Endodermal cell (in vitro differentiated cells): Measurements from ENCODE around the gene CNOT1. TPM values are rescaled to one million over a fixed set of nuclear protein-coding genes. Genes with fewer than 3 reads are reported as not detected.
A peak's percentile ranks its signal among the peaks of the same experiment; 100 is the strongest.

ENCODE experiments used
- DNase-seq: peaks from one replicate; pipeline ENCODE4 v3.0.0-alpha.2; 2017
- H3K27ac ChIP-seq: 2 replicates; pipeline ENCODE4 v1.5.1; 2013; ENCODE audit warnings: mild to moderate bottlenecking, low read depth, low read length, moderate library complexity
- H3K27me3 ChIP-seq: 2 replicates; pipeline ENCODE4 v1.6.1; 2013; ENCODE audit warnings: mild to moderate bottlenecking, low read length, moderate library complexity; ENCODE audit not compliant: insufficient read depth, control insufficient read depth, poor library complexity, severe bottlenecking
- H3K36me3 ChIP-seq: 2 replicates; pipeline ENCODE4 v1.7.0; 2013; ENCODE audit warnings: mild to moderate bottlenecking, low read length, moderate library complexity; ENCODE audit not compliant: control insufficient read depth, insufficient read depth
- H3K4me1 ChIP-seq: one replicate; pipeline ENCODE4 v1.7.0; 2013; ENCODE audit warnings: low read length; ENCODE audit not compliant: control insufficient read depth, insufficient read depth
- H3K4me3 ChIP-seq: 2 replicates; pipeline ENCODE4 v1.5.1; 2013; ENCODE audit warnings: mild to moderate bottlenecking, low read length, moderate library complexity
- H3K9ac ChIP-seq: 2 replicates; pipeline ENCODE4 v1.6.1; 2013; ENCODE audit warnings: mild to moderate bottlenecking, low read length, moderate library complexity; ENCODE audit not compliant: poor library complexity, severe bottlenecking; ENCODE audit errors: extremely low read depth
- H3K9me3 ChIP-seq: 2 replicates; pipeline ENCODE4 v1.6.1; 2013; ENCODE audit warnings: mild to moderate bottlenecking, low read length, moderate library complexity; ENCODE audit not compliant: control insufficient read depth
- H3K27ac Mint-ChIP-seq: 2 replicates; pipeline ENCODE4 v1.8.0; 2020; ENCODE audit warnings: mixed read lengths
- H3K27me3 Mint-ChIP-seq: 2 replicates; pipeline ENCODE4 v1.8.0; 2021; ENCODE audit warnings: mild to moderate bottlenecking, mixed read lengths; ENCODE audit not compliant: insufficient read depth
- H3K36me3 Mint-ChIP-seq: 2 replicates; pipeline ENCODE4 v1.8.0; 2020; ENCODE audit warnings: low read depth, mixed read lengths
- H3K4me1 Mint-ChIP-seq: 2 replicates; pipeline ENCODE4 v1.8.0; 2020; ENCODE audit warnings: mixed read lengths
- H3K4me3 Mint-ChIP-seq: 2 replicates; pipeline ENCODE4 v1.8.0; 2020; ENCODE audit warnings: mild to moderate bottlenecking, moderate library complexity, mixed read lengths
- H3K9me3 Mint-ChIP-seq: 2 replicates; pipeline ENCODE4 v1.8.0; 2020; ENCODE audit warnings: mild to moderate bottlenecking, mixed read lengths
- WGBS, 2 experiments: methylation state at CpG; one replicate each; pipeline versions ENCODE4 v1.1.5 to v1.1.7; 2013; ENCODE audit warnings: missing lambda C conversion rate in 2 of 2, mixed read lengths in 1 of 2; ENCODE audit not compliant: insufficient coverage in 1 of 2, insufficient read length in 1 of 2; 5-methylcytosine and 5-hydroxymethylcytosine counted together
- total RNA-seq, 2 donors: library from RNA; stranded (reverse); fragmentation: NEBNext Ultra II Directional in 1 of 2; extraction: Animal tissue kit (Norgen Biotek cat#: 25700) in 1 of 2; gene quantifications; 2 replicates in 1 of 2; 3 replicates in 1 of 2; pipeline ENCODE4 v1.2.1, GENCODE V29; 2021
- TF ChIP-seq, protein P1 (sequence below): fragments of 200-600 bp; sonication (generic); conservative IDR thresholded peaks from 2 replicates; pipeline ENCODE4 v1.5.0; 2021; ENCODE audit warnings: antibody characterized with exemption, mild to moderate bottlenecking

Gene CNOT1
- total RNA-seq, 2 donors from 2014 or later, result 253 to 263 TPM

DNA sequence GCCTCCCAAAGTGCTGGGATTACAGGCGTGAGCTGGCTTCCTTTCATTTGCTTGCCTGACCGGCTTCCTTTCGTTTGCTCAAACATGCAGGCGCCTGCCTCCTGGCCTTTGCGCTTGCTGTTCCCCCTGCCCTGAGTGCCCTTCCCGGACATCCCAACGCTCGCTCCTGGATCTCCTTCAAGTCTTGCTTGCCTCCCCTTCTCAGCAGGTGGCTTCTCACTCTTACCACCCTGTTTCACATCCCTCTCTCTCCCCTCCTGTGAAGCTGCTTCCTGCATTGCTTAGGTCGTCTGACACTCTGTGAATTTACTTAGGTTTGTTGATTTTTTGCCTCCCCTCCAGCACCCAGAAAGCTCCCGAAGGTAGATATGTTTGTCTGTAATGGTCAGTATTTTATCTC, 155.3 kb downstream of the CNOT1 start:
- H3K9ac ChIP-seq, result no peak overlapping the region
- TF ChIP-seq, protein P1, sequence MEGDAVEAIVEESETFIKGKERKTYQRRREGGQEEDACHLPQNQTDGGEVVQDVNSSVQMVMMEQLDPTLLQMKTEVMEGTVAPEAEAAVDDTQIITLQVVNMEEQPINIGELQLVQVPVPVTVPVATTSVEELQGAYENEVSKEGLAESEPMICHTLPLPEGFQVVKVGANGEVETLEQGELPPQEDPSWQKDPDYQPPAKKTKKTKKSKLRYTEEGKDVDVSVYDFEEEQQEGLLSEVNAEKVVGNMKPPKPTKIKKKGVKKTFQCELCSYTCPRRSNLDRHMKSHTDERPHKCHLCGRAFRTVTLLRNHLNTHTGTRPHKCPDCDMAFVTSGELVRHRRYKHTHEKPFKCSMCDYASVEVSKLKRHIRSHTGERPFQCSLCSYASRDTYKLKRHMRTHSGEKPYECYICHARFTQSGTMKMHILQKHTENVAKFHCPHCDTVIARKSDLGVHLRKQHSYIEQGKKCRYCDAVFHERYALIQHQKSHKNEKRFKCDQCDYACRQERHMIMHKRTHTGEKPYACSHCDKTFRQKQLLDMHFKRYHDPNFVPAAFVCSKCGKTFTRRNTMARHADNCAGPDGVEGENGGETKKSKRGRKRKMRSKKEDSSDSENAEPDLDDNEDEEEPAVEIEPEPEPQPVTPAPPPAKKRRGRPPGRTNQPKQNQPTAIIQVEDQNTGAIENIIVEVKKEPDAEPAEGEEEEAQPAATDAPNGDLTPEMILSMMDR, result no peak
- DNase-seq, result peak; percentile 82
- Mint-ChIP-seq H3K27me3 (no peaks in the 10 kb centered on the region), H3K9me3 (peaks cover 5% of the 10 kb centered on the region), H3K4me1 (peaks cover 48% of the 10 kb centered on the region), H3K4me3 (no peak overlapping the region), H3K36me3 (peaks cover 23% of the 10 kb centered on the region), H3K27ac (peak overlapping the region; percentile 91)
- H3K4me1 ChIP-seq, result peaks cover 22% of the 10 kb centered on the region
- H3K27me3 ChIP-seq, result no peaks in the 10 kb centered on the region
- no peak overlapping the region for H3K4me3 ChIP-seq
- peaks cover 4% of the 10 kb centered on the region for H3K9me3 ChIP-seq
- peaks cover 8% of the 10 kb centered on the region for H3K36me3 ChIP-seq
- WGBS, 2 experiments, result 60 to 85% methylated on average over 9 to 10 of the region's 10 CpGs
- H3K27ac ChIP-seq, result no peak overlapping the region

DNA sequence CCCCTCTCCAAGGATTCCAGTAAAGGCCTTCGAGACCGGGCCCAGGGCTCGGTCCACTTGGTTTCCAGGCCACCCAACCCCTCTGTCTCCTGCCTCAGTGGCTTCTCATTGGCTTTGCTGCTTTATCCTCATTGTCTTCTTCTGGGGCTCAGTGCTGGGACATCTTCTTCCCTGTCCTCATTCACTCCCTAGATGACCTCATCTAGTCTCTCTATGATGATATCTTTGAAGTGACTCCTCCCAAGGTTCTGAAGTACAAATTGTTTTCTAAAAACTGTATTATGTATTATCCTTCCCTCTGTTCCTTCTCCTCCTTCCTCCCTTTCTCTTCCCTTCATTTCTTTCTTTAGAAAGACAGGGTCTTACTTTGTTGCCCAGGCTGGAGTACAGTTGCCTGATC, 156.8 kb downstream of the CNOT1 start:
- Histone ChIP-seq H3K9me3 (no peaks in the 10 kb centered on the region), H3K4me3 (no peak overlapping the region), H3K4me1 (peaks cover 22% of the 10 kb centered on the region), H3K27ac (no peak overlapping the region), H3K27me3 (no peaks in the 10 kb centered on the region), H3K9ac (no peak overlapping the region), H3K36me3 (peaks cover 8% of the 10 kb centered on the region)
- Mint-ChIP-seq H3K4me3 (no peak overlapping the region), H3K27me3 (no peaks in the 10 kb centered on the region), H3K36me3 (peaks cover 20% of the 10 kb centered on the region), H3K27ac (no peak overlapping the region), H3K4me1 (peaks cover 52% of the 10 kb centered on the region), H3K9me3 (peaks cover 5% of the 10 kb centered on the region)
- WGBS, 2 experiments, result 91 to 100% methylated on average over 3 of the region's 3 CpGs
- TF ChIP-seq, protein P1, result no peak
- DNase-seq, result no peak

DNA sequence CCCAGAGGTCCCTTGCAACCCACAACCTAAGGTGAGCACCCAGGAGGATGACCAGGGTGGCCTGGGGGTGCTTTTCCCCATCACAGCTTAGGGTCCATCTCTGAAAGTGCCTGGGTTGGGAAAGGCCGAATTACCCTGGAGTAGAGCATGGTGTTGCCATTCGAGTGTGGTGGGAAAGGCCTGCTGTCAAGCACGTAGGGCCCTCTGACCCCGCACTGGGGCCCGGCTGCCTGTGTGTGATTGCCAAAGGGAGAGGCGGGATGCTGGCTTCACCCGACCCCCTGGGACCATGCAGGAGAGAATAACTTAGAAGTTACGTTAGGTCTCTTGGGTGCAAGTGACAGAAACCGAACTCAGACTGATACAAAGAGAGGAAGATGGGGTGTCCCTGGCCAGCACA, 157.4 kb downstream of the CNOT1 start:
- peaks cover 22% of the 10 kb centered on the region for H3K36me3 Mint-ChIP-seq
- Histone ChIP-seq H3K36me3 (peaks cover 8% of the 10 kb centered on the region), H3K27me3 (no peaks in the 10 kb centered on the region), H3K4me3 (peak overlapping the region; percentile 72), H3K4me1 (peaks cover 22% of the 10 kb centered on the region), H3K27ac (no peak overlapping the region), H3K9me3 (no peaks in the 10 kb centered on the region), H3K9ac (no peak overlapping the region)
- H3K9me3 Mint-ChIP-seq, result peaks cover 5% of the 10 kb centered on the region
- TF ChIP-seq, protein P1, result no peak
- DNase-seq, result peak; percentile 44
- no peak overlapping the region for H3K4me3 Mint-ChIP-seq
- 90 to 98% methylated on average over 9 of the region's 9 CpGs for WGBS, 2 experiments
- H3K4me1 Mint-ChIP-seq, result peaks cover 50% of the 10 kb centered on the region
- no peaks in the 10 kb centered on the region for H3K27me3 Mint-ChIP-seq
- no peak overlapping the region for H3K27ac Mint-ChIP-seq
